Vagina (tissue), 2 donors: ENCODE data around the gene RALGAPB.
"Not testable (repeated sequence)": the region's sequence is repeated elsewhere in the genome, so short reads cannot be mapped to it uniquely, and the experiment has no call there.

Experiments used
- CTCF ChIP-seq, 3 experiments: fragments of 450-650 bp in 2 of 3; fragments of 200-600 bp in 1 of 3; sonication (generic) in 1 of 3; IDR thresholded peaks; one replicate each; pipeline ENCODE4 v1.5.1; 2017 to 2019; ENCODE audit warnings: antibody characterized with exemption in 3 of 3, mild to moderate bottlenecking in 2 of 3, moderate library complexity in 2 of 3
- POLR2A ChIP-seq, 2 donors: fragments of 450-650 bp; IDR thresholded peaks; one replicate each; pipeline ENCODE4 v1.6.1; 2017; ENCODE audit warnings: antibody characterized with exemption in 2 of 2, mild to moderate bottlenecking in 2 of 2, moderate library complexity in 2 of 2
- POLR2AphosphoS5 ChIP-seq, 2 donors: sonication (generic); formaldehyde crosslinking; IDR thresholded peaks; one replicate each; pipeline ENCODE4 v1.9.0; 2017; ENCODE audit warnings: antibody characterized with exemption in 2 of 2, mild to moderate bottlenecking in 2 of 2, low read depth in 1 of 2; ENCODE audit not compliant: insufficient read depth in 1 of 2

- TF ChIP-seq CTCF (IDR thresholded peaks at IDR 0.05); POLR2A (IDR thresholded peaks at IDR 0.05); POLR2AphosphoS5 (IDR thresholded peaks at IDR 0.05; ENCODE audit: insufficient read depth in 1 of 2, low read depth in 1 of 2): not testable (repeated sequence)
Measured at GRCh38 chr20:38461167-38461566, 11.5 kb upstream of the RALGAPB start.
